Erythroblast (primary cell): ENCODE results near the gene GPR107.

Source experiments
- DNase-seq, 2 experiments: peaks; one replicate each; lab custom pipeline; 2025; lab: John Stamatoyannopoulos, UW
- GATA1 ChIP-seq: IDR thresholded peaks from 2 replicates; pipeline ENCODE4 v1.6.1; 2011; ENCODE audit warnings: low read depth, mild to moderate bottlenecking, control low read depth, low read length, moderate library complexity
- POLR2A ChIP-seq: IDR thresholded peaks from 2 replicates; pipeline ENCODE4 v1.6.1; 2011; ENCODE audit warnings: mild to moderate bottlenecking, low read length

Gene GPR107

DNA sequence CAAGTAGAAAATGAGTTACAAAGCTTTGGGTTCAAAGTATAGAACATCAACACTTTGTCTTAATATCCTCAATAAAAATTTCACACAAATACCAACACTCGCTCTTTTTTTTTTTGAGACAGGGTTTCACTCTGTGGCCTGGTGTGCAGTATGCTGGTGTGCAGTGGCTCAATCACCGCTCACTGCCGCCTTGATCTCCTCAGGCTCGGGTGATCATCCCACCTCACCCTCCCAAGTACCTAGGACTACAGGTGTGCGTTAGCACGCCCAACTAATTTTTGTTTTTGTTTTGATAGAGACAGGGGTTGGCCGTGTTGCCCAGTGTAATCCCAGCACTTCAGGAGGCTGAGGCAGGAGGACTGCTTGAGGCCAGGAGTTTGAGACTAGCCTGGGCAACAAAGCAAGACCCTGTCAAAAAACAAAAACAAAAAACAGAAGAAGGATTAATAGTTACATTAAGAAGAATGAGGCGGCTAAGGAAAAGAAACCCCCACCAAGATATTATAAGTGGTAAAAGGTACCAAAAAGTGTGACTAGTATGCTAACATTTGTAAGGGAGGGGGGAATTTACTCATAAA, 31.1 kb upstream of the GPR107 start:
- no peak for TF ChIP-seq POLR2A
- TF ChIP-seq GATA1, result no peak
- DNase-seq, result no peak

GRCh38 chr9:130023144-130023787, 30.4 kb upstream of the GPR107 start:
- no peak for TF ChIP-seq GATA1
- no peak for TF ChIP-seq POLR2A
- no peak for DNase-seq

- DNase-seq, result no peak
- TF ChIP-seq POLR2A, result no peak
- TF ChIP-seq GATA1, result no peak
Measured at GRCh38 chr9:130023994-130024596, 29.6 kb upstream of the GPR107 start.

DNA sequence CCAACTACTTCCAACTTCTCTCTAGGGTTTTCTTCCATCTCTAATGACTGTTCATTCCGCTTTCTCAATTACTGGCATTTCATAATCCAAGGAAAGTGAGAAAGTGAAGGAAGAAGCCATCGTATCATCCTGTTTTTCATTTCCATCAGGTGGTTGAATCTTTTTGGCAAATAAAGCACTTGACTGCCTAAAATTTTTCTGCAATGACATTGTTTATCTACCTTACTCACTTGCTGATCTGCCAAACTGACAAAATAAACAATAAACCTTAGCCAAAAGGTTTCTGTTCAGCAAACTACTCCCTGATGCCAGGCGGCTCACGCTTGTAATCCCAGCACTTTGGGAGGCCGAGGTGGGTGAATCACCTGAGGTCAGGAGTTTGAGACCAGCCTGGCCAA, 29.1 kb upstream of the GPR107 start:
- DNase-seq, result no peak
- TF ChIP-seq POLR2A (no peak), GATA1 (no peak)

GRCh38 chr9:130026583-130027340, 26.9 kb upstream of the GPR107 start:
- TF ChIP-seq POLR2A (no peak), GATA1 (no peak)
- no peak for DNase-seq

DNA sequence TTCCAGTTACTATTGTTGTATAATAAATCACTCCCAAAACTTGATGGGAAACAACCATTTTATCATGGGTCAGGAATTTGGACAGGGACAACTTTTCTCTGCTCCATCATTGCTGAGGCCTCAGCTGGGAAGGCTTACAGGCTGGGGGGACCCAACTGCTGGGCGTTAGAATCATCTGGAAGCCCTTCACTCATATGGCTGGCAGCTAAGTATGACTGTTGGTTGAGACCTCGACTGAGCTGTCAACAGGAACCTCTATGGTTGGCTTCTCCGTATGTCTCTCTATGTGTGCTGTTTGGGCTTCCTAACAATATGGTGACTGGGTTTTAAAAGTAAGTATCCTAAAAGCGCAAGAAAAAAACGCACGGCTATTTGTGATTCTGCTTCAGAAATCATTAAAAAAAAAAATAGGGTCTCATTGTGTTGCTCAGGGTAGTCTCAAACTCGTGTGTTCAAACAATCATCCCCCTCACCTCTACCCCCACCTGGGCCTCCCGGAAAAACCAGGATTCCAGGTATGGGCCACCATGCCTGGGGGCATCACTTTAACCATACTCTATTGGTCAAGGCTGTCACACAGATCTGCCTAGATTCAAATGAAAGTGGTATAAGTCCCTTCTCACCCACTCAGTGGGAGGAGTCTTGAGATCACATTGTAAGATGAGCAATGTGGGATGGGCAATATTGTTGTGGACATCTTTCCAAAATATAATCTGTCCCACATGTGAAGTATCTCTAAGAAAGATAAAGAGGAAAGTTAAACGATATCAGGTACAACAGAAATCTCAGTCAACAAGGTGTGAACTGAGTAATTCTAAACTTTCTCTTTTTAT, 26.0 kb upstream of the GPR107 start:
- TF ChIP-seq POLR2A, result no peak
- no peak for TF ChIP-seq GATA1
- DNase-seq, result no peak

DNA sequence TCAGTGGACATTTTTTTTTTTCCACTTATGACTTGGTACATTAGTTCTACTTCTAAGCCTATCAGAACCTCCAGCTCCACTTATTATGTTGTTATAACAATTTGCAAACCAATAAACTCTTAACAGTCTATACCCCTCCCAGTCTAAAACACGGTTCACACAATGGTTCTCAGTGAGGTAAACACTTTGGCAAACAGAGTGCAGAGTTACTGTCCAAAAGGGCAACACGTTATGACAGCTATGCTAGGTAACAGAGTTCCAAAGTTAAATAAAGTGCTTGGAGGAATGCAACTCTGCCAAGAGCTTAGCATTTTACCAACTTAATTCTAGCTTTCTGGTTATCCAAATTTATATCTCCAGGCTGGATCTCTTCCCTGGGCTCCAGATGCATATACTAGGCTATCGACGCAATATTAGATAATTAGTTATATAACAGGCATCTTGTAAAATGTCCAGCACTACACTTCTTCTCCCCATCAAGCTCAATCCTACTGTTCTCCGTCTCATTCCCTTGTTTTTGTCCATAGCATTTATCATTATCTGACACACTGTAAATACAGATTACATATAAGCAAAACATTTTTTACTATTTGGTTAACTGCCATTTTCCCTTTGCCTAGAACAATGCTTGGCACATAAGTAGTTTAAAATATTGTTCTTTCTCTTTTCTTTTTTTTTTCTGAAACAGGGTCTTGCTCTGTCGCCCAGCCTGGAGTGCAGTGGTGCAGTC, 25.0 kb upstream of the GPR107 start:
- DNase-seq, result no peak
- TF ChIP-seq POLR2A (no peak), GATA1 (no peak)

- no peak for TF ChIP-seq POLR2A
- TF ChIP-seq GATA1, result no peak
Measured at GRCh38 chr9:130029223-130029973, 24.3 kb upstream of the GPR107 start.

DNA sequence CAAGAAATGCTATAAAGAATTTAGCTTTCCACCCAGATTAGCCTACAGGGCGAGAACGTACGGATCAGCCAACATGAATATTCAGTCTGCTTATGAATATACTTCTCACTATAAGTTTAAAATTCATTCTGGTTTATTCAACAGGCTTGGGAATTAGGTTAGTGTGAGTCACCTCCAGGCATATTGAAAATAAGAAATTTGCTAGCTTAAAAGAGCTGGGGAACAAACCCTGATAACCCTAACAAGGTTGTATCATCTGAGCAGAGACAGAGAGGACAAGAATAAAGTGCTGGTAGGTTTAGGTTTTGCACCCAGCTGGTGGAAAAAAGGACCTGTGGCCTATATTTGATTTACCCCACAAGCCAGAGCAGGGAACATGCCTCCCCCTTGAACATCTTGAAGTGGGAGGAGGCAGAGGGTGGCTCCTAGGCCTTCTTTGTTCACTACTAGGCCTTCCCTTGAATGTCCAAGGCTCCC, 23.0 kb upstream of the GPR107 start:
- no peak for TF ChIP-seq GATA1
- TF ChIP-seq POLR2A, result no peak
- DNase-seq, result no peak

More at GRCh38 chr9:130029223-130029973, 24.3 kb upstream of the GPR107 start:
- no peak for DNase-seq

DNA sequence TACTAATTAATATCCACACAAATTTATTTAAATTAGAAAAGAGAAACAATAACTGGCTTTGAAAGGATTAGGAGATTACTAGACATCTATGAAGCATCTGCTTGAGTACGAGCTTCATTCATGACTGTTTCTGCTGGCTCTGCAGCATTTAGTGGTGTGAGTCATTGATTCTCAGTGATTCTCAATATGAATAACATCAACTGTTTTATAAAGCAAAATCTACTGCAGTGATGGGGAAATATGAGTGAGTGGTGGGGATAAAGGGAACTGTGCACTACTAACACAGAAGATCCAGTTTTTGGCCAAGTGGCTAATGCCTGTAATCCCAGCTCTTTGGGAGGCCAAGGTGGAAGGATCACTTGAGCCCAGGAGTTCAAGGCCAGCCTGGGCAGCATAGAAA, 19.1 kb upstream of the GPR107 start:
- DNase-seq, result no peak

DNA sequence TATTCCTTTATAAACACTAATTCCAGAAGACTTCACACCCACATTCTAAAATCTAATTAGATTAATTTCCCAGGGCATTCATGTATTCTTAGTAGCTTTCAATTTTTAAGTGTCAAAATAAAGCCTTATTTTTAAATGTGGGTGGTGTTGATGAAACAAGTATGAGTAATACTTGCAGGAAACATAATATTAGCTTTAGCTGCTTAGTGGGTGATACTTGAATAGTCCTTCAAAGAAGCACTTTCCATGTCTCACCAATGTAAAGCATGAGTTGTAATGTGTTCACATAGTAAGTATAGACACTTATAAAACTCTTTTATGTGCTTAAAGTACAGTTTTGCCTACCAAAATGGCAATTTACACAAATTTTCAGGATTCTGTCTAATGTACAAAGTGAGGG, 17.6 kb upstream of the GPR107 start:
- DNase-seq, result no peak
- TF ChIP-seq GATA1 (no peak), POLR2A (no peak)

More for the DNA sequence above, 19.1 kb upstream of the GPR107 start:
- no peak for TF ChIP-seq POLR2A

GRCh38 chr9:130039528-130040147, 14.1 kb upstream of the GPR107 start:
- TF ChIP-seq POLR2A, result no peak
- DNase-seq, result no peak
